ENCODE measurements around the gene GPR158.
"Not testable (repeated sequence)": the region's sequence is repeated elsewhere in the genome, so short reads cannot be mapped to it uniquely, and the experiment has no call there.

The GPR158 gene

GRCh38 chr10:25174461-25175230 is at the start of gene GPR158:
Gene GPR158 (plus strand): TSS chr10:25175001. CDS start chr10:25175421, 420 bp downstream.
- peak; percentile 33 for DNase-seq (ENCODE audit: low read depth)

GRCh38 chr10:25125201-25125611 is 49.6 kb upstream of the GPR158 start:
- DNase-seq (ENCODE audit: low read depth) = no peak

GRCh38 chr10:25129592-25129991 is 45.2 kb upstream of the GPR158 start:
- DNase-seq (ENCODE audit: low read depth) = no peak

GRCh38 chr10:25130906-25131305 is 43.9 kb upstream of the GPR158 start:
- no peak for DNase-seq (ENCODE audit: low read depth)

- DNase-seq (ENCODE audit: low read depth) = no peak
Observed at GRCh38 chr10:25142116-25142864, 32.5 kb upstream of the GPR158 start.

- no peak for DNase-seq (ENCODE audit: low read depth)
Observed at GRCh38 chr10:25157650-25158049, 17.2 kb upstream of the GPR158 start.

GRCh38 chr10:25159591-25159990 is 15.2 kb upstream of the GPR158 start:
- DNase-seq (ENCODE audit: low read depth) = no peak

- no peak for DNase-seq (ENCODE audit: low read depth)
Observed at GRCh38 chr10:25162391-25162790, 12.4 kb upstream of the GPR158 start.

- not testable (repeated sequence) for DNase-seq (ENCODE audit: low read depth)
Observed at GRCh38 chr10:25163464-25163863, 11.3 kb upstream of the GPR158 start.

- no peak for DNase-seq (ENCODE audit: low read depth)
Observed at GRCh38 chr10:25169740-25170139, 5.1 kb upstream of the GPR158 start.

- no peak for DNase-seq (ENCODE audit: low read depth)
Observed at GRCh38 chr10:25170627-25171026, 4.2 kb upstream of the GPR158 start.

GRCh38 chr10:25175527-25176420 is 973 bp downstream of the GPR158 start:
- no peak for DNase-seq (ENCODE audit: low read depth)

GRCh38 chr10:25176421-25176968 is 1.7 kb downstream of the GPR158 start:
- no peak for DNase-seq (ENCODE audit: low read depth)

GRCh38 chr10:25177093-25177753 is 2.4 kb downstream of the GPR158 start:
- DNase-seq (ENCODE audit: low read depth) = no peak

- DNase-seq (ENCODE audit: low read depth) = no peak
Observed at GRCh38 chr10:25177754-25178135, 2.9 kb downstream of the GPR158 start.

- no peak for DNase-seq (ENCODE audit: low read depth)
Observed at GRCh38 chr10:25178411-25178810, 3.6 kb downstream of the GPR158 start.

GRCh38 chr10:25180801-25181200 is 6.0 kb downstream of the GPR158 start:
- DNase-seq (ENCODE audit: low read depth) = no peak

- no peak for DNase-seq (ENCODE audit: low read depth)
Observed at GRCh38 chr10:25182636-25183035, 7.8 kb downstream of the GPR158 start.

GRCh38 chr10:25191162-25191895 is 16.5 kb downstream of the GPR158 start:
- no peak for DNase-seq (ENCODE audit: low read depth)

- DNase-seq (ENCODE audit: low read depth) = no peak
Observed at GRCh38 chr10:25198151-25198550, 23.4 kb downstream of the GPR158 start.
